Measurements from ENCODE around the gene SLC37A1.

The SLC37A1 gene

DNA sequence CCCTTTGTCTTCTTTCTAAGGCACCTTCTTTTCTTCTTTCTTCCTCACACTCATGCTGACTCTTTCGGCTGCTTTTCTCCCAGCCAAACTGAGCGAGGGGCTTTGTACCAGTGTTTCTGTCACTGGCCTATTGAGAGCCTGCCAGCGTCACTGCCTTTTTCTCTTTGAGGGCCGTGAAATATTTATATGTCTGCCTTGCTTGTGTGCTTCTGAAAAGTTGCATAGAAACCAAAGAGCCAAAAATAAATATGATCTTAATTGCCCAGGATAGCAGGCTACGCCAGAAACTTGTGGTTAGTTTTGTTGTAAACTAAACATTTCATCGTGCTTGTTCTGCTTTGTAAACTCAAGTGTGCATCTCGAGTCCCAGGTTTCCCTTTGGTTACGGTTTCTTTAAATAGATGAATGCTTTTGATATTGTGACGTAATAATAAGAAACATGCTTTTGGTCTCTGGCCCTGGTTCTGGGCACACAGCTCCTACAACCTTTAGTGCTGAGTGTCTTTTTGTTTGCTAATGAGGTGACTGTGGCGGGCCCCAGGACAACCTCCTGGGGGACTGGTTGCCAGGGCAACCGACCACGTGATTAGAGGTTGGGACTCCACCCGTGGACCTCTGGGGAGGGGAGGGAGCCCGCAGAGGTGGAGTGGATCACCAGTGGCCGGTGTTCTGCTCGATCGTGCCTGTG is 10.8 kb downstream of the SLC37A1 start:
- DNase-seq (ENCODE audit: low read depth, low spot score), result peak; percentile 76
- H3K4me3 ChIP-seq (ENCODE audit: low read depth, low read length), result peak overlapping the region; percentile 10
- in situ Hi-C loops (cut with HindIII; ENCODE audit: low sequenced_read_pairs), result no loop called here
- TF ChIP-seq, protein P1, sequence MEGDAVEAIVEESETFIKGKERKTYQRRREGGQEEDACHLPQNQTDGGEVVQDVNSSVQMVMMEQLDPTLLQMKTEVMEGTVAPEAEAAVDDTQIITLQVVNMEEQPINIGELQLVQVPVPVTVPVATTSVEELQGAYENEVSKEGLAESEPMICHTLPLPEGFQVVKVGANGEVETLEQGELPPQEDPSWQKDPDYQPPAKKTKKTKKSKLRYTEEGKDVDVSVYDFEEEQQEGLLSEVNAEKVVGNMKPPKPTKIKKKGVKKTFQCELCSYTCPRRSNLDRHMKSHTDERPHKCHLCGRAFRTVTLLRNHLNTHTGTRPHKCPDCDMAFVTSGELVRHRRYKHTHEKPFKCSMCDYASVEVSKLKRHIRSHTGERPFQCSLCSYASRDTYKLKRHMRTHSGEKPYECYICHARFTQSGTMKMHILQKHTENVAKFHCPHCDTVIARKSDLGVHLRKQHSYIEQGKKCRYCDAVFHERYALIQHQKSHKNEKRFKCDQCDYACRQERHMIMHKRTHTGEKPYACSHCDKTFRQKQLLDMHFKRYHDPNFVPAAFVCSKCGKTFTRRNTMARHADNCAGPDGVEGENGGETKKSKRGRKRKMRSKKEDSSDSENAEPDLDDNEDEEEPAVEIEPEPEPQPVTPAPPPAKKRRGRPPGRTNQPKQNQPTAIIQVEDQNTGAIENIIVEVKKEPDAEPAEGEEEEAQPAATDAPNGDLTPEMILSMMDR (IDR thresholded peaks at IDR 0.05; ENCODE audit: low read depth, low read length), result no peak

DNA sequence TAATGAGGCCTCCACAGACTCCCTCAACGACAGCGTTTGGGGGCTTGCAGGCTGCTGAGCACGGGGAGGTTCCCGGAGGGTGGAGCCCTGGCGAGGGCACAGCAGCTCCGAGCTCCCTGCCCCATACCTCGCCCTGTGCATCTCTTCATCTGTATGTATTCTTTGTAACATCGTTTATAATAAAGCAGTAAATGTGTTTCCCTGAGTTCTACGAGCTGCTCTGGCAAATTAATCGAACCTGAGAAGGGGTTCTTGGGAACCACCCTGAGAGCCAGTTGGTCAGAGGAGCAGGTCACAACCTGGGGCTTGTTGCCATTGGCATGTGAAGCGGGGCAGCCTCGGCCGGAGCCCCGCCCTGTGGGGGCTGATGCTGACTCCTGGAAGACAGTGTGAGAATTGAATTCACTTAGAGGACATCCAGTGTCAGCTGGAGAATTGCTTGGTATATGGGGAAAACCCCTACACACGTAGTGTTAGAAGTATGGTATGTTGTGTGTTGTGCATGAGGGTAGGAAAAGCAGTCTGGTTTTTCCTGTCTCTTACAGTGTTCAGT is 11.5 kb downstream of the SLC37A1 start:
- no peak for DNase-seq (ENCODE audit: low read depth, low spot score)
- TF ChIP-seq, protein P1 (IDR thresholded peaks at IDR 0.05; ENCODE audit: low read depth, low read length), result no peak
- H3K4me3 ChIP-seq (ENCODE audit: low read depth, low read length), result peak overlapping the region; percentile 10
- in situ Hi-C loops (cut with HindIII; ENCODE audit: low sequenced_read_pairs), result no loop called here

DNA sequence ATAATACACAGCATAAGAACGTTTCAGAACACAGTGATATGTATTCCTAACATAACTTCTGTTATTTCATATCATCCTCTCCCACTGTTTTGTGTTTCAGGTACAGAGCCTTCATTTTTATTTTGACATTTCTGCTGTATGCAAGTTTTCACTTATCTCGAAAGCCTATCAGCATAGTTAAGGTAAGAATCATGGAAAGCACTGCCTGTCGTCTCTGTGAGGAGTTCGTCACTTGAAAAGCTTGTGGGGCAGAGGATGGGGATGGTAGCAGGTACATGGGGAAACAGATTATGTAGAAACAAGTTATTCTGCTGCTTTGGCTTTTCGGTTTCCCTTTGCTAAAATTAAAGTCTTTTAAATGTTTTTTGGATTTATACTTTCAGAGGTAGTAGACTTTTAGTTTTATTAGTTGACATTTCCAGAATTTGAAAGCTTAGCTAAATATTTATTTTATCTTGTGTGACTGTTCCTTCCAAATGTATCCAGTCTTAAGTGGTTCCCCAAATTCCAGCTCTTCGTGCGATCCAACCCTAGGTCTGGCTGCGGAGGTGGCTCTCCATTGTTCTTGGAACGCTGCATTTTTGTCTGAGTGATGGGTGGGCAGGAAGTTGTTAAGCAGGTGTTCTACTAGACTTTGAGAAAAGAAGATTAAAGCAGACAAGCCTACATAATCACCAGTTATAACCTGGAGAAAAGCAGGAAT is 12.2 kb downstream of the SLC37A1 start:
- TF ChIP-seq, protein P1 (IDR thresholded peaks at IDR 0.05; ENCODE audit: low read depth, low read length), result no peak
- in situ Hi-C loops (cut with HindIII; ENCODE audit: low sequenced_read_pairs), result no loop called here
- no peak for DNase-seq (ENCODE audit: low read depth, low spot score)
- no peak overlapping the region for H3K4me3 ChIP-seq (ENCODE audit: low read depth, low read length)

DNA sequence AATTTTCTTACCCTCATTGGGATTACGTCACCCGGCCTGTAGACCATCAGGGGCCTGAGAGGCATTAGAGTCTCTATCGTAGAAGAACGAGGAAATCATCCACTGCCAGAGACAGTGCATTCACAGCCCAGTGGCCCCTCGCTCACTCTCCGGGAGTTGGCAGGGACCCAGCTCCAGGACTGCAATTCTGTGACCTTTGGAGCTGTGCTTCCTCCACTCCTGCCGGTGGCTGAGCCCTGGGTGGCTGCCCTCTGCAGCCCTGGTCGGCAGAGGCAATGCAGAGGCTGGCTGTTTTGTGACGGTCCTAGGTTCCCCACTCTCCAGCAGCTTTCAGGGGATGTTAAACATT is 12.7 kb downstream of the SLC37A1 start:
- H3K4me3 ChIP-seq (ENCODE audit: low read depth, low read length), result no peak overlapping the region
- TF ChIP-seq, protein P1 (IDR thresholded peaks at IDR 0.05; ENCODE audit: low read depth, low read length), result no peak
- no peak for DNase-seq (ENCODE audit: low read depth, low spot score)
- in situ Hi-C loops (cut with HindIII; ENCODE audit: low sequenced_read_pairs), result no loop called here

DNA sequence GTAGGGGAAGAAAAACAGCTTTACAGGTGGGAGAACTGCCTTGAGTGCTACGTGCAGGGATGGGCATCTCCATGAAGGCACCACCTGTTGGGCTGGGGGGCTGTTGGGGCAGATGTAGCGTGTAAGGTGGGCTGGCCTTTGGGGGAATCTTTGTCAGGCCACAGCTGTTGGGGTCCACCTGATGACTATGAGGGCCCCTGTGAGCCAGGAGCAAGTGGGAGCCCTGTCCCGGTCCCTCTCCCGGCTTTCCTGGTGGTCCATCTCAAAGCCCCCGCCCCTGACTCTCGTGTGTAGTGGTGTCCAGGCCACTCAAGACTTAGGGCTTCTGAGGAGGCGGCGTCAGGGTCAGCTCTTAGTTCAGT is 13.5 kb downstream of the SLC37A1 start:
- no peak overlapping the region for H3K4me3 ChIP-seq (ENCODE audit: low read depth, low read length)
- in situ Hi-C loops (cut with HindIII; ENCODE audit: low sequenced_read_pairs), result no loop called here
- TF ChIP-seq, protein P1 (IDR thresholded peaks at IDR 0.05; ENCODE audit: low read depth, low read length), result no peak
- no peak for DNase-seq (ENCODE audit: low read depth, low spot score)

DNA sequence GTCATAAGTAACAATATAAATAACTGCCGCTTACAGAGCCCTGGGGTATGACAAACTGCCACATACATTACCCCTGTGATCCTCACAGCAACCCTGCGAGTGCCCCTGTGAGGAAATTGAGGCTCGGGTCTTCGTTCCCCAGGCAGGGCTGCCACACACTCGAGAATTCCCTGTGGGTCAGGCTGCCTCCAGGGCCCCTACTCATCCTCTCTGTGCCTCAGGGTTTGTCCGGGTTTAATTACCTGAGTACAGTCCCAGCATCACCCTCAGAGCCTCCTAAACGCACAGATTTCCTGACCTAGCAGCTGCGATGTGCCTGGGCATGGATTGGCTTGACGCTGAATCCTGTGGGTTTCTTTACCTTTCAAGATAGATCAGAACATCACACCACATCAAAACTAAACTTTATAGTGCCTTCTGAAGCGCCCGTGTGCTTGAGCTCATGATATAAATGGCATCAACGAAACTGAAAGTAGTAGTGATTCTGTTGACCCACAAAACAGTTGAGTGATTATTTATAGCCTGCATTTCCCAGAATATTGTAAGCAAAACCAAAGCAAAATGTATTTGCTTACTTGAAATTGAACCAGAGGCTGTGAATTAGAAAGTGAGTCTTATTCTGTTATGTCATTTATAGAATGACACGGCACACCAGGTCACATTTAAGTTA is 14.0 kb downstream of the SLC37A1 start:
- no peak overlapping the region for H3K4me3 ChIP-seq (ENCODE audit: low read depth, low read length)
- no peak for DNase-seq (ENCODE audit: low read depth, low spot score)
- in situ Hi-C loops (cut with HindIII; ENCODE audit: low sequenced_read_pairs), result no loop called here
- TF ChIP-seq, protein P1 (IDR thresholded peaks at IDR 0.05; ENCODE audit: low read depth, low read length), result no peak

All from astrocyte of the spinal cord (primary cell).